ENCODE data around the gene ATP2B2.

The ATP2B2 gene

DNA sequence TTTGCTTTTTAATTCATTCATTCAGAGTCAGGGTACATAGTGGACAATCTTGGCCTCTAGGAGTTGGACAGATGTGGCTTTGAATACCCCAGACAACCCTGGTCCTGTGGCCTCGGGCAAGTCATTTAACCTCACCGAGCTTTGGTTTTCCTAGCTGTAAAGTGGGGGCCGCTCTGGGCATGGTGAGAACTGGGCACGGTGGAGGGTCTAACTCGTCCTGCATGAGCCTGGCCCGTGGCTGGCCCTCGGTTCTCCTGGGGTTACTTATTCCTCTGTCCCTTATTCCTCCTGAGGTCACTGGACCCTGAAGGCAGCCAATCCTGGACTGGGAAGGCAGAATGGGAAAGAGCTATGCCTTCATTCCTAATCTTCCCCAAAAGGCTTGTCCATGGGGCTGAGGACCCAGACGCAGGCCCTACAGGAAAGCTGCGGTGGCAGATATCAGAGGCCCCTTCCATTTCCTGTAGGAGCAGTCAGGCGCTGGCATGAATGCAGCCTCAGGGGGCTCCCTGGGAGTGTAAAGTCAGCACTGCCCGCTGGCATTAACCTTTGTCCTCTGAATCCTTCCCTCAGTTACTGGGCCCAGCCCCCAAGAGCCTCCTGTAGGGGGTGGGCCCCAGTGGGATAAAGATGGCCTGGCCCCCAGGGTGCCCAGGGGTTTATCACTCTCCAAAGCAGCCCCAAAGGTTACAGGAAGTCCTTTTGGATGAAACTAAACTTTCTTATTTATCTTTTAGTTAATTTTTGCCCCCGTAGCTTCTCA, 166.6 kb downstream of the ATP2B2 start:
- DNase-seq: no peak

DNA sequence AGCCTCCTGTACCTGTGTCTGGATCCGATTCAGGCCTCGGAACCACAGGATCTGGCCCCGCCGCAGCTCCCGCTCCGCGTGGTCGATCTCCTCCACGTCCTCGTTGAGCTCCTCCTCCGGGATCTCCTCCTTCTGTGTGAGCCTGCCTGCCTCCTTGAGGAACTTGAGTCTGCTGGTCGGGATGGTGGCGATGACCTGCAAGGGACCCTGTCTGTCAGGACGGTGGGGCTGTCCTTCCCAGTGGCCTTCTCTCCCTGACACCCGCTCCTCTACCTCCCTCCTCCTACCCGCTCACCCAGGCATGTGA, 167.3 kb downstream of the ATP2B2 start:
- no peak for DNase-seq

DNA sequence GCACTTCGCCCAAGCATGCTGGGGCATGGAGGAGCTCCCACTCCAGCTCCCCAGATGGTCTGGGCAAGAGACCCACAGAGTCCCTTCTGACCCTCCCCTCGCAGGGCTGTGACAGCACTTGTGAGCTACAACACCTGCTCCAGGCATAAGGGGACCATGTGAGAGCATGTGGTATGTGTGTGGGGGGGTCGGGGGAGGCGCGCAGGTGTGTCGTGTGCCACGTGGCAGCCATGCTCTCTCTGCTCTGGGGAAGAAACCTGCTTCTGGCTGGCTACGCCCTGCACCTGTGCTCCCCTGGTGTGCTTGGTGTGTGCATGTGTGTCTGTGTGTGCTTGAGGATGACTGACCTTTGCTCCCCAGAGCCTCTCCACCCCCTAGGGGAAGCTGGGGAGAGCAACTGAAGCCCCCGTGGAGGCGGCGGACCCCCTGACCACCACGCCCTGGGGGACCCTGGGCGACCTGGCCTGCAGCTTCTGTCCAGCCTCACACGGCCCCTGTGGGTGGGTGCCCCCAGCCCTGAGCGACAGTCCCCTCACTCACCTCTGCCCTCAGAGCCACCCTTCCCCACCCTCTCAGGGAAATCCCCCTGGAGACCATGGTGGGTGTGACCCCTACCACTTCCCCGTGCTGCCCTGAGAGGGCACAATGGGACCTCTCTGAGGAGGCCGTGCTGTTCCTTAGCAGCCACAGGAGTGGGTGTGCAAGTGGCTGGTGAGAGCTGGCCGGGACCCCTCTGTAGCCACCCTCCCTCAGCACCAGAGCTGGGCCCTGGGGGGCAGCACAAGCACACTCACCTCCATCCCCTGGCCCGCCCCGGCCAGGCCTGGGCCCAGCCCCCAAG, 167.8 kb downstream of the ATP2B2 start:
- no peak for DNase-seq

DNA sequence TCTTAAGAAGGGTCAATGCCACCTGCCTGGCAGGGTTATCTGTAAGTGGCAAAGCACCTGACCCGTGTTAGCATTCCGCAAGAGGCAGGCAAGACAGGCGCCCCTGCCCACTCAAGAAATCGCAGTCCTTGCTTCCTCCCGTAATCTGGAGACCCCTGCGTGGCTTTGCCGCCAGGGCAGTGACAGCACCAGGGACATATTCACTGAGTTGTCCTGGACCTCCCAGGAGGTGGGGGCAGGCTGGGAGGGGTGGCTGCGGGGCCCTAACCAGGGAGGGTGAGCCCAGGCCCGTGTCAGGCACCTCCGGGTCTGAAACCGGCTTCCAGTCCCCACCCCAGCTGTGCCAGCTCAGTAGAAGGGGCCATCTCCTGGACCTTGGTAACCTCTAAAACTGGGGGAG, 168.6 kb downstream of the ATP2B2 start:
- DNase-seq: no peak

DNA sequence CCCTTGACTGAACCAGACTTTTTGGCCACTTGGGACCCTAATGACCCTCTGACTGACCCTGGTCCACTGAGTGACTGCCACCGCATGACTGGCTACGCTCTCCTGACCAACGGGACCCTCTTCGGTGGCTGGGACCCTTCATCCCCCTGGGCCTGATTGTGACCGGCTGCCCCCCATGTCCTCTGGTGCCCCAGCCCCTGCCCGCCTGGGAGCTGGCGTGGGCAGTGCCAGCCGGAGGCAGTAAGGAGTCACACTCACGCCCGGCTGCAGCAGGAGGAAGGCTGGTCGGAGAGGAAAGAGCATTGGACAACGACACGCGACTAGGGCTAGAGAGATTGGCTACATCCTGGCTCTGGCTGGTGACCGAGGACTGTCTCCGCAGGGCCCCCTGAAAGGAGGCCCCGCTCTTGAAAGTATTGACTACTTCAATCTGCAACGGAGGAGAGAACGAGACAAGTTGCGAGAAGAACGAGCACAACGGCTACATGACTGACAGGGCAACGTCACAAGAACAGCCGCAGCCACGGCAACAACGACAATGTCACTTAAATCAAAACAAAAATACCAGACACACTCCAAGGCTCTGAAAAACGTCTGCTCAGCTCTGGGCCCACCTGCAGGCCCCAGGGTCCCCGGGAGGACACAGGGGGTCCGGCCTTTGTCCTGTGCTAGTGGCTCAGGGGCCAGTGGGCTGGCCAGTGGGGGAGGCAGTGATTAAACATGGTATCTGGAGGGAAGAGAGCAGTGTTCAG, 169.3 kb downstream of the ATP2B2 start:
- DNase-seq: no peak

DNA sequence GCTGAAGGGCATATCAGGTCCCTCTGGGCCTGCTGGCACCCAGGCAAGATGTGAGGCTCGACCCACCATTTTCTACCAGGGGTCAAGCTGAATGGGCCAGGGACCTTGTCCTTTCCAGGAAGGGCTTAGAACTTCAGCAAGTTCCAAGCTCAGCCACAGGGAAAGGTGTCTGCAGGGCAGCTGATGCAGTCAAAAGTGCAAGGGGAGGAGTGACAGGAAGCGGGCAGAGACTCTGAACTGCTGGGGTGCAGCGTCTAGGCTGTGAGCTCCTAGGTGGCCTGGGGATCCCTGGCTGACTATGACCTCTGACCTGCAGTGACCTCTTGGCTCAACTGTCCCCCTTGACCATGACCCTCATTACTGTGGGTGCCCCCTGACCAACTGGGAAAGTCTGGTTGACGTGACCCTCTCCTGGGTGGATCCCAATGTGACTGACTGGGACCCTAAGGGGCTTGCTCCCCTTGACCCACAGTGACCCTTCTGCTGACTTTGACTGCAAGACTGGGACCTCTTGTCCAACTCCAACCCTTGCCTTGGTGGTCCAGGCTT, 170.1 kb downstream of the ATP2B2 start:
- no peak for DNase-seq

DNA sequence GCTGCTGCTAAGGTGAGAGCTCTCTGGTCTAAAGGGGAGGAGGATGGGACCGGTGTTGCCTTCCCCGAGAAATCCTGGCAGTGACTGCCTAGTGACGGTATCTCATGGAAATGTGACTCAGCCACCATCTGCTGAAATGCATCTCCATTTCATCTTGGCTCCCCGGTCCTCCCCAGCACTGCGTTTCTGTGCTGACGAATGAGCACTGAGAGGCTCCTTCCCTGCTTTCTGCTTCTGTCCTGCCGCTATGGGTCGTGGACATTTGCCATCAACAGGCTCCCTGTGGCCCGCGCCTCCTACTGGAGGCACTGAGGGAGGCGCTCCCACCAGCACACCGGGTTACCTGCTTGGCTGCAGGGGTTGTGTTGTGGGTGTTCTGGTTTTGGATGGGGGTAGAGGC, 170.9 kb downstream of the ATP2B2 start:
- no peak for DNase-seq

DNA sequence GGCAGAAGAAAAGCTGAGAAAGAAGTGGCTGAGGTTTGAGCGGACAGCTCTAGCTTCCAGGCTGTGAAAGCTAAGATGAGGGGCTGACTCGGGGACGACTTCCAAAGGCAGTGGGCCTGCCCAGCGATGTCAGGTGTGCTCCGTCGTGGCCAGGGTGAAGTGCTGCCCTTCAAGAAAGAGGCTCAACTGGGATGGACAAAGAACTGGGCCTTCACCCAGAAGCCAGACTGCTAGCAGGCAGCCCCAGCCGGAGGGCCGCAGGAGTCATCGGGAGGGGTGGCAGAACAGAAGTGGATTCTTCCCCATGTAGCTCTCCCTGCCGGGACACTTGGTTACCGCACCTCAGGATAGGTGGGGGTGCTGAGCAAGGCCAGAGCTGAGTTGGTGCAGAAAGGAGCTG, 171.3 kb downstream of the ATP2B2 start:
- DNase-seq: no peak

DNA sequence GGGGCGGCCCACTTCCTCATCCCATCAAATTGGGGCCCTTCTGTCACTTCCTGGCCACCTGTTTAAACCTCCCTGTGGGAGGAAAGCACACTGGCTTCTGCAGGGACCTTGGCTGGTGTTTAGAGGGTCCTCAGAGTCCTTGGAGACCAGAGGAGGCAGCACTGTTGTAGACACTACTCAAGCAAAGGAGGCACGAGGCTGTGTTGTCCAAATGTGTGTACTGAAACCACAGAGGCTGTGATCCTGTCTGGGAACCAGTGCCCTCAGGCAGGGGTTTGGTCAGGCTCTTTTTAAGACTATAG, 172.1 kb downstream of the ATP2B2 start:
- no peak for DNase-seq

DNA sequence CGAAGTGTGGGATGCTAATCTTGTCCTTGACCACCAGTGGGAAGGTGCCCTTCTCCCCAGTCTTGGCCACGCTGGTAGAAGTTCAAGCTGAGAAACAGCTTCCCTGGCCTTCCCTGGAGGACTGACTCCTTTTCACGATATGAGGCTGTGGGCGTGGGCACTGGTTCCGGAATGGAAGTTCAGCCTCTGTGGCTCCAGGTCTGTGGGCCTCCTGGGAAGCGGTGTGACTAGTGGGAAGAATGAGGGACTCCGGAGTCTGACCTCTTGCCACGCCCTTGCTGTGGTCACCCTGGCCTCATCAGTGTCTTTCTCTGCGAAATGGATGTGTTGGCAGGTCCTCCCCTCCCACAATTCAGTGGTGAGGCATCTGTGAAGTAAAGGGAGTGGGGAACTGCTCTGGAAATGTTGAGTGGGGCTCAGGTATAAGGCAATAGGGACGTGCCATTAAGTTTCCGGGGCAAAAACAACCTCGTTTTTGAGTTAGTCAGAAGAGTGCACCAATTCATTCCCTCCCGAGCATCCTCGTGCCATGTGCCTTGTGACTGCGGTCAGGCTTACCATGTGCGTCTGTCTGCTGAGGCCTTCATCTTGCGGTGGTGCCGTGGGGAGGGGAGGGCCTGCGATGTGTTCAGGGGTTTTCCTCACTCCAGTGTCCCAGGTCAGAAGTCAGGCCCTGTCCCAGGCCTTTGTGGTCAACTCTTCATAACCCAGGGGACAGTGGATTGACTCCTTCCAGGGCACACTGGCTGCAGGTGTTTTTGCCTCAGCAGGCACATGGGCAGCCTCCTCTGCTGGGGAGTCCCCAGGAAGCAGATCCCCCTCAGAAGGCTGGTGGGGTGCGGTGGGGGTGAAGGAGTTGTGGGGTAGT, 172.7 kb downstream of the ATP2B2 start:
- DNase-seq: no peak

DNA sequence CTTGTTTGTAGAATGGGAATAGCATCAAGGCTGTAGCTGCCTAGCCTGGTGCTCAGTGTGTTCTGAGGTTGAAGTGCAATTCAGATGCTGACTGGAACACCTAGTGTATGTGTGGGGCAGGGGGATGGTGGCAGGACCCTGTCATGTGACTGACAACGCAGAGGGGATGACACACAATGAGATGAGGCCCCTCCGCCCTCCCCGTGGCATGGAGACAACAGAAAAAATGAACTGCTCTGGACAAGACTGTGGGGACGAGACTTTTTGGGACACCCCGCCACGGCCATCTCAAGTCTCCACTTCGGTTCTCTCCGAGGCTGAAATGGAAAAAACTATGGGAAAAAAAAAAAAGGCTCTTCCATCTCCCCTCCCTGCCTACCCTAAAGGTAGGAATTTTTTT, 174.1 kb downstream of the ATP2B2 start:
- DNase-seq: no peak

DNA sequence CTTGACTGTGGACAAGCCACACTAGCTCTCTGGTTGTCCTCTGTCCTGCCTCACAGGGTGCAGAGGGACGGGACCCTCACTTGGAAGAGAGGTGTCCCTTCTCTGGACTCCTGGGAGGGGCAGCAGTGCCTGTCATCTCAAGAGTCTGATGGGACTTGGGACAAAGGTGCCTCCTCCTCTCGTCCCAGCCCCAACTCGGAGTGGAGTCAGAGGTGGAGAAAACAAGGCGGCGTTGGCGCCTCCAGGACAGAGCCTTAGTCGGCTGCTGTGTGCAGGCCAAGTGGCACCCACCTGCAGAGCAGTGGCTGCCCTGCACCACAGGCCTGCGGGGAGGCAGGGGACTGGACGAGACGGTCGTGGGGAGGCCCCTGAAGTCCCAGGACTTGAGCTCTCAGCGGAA, 175.1 kb downstream of the ATP2B2 start:
- no peak for DNase-seq

DNA sequence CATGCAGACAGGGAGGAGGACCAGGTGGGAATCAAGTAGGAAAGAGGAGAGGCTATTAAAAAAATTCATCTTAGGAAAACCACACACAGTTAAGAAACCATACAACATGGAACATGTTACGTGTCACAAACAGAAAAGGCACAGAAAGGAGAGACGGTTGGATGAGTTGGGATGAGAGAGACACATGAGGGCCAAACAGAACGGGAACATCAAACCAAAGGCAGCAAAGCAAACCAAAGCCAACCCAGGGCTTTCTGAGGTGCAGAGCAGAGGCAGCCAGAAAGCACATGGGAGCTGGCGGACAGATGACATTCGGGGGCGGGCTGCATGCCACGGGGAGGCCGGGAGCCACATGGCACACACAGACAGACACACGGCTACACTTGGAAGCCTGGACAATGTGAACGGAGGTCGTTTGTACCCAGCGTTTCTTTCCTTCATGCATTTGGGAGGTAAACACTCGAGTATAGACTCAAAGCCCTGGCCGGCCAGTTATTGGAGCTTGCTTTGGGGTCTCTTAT, 175.8 kb downstream of the ATP2B2 start:
- no peak for DNase-seq

DNA sequence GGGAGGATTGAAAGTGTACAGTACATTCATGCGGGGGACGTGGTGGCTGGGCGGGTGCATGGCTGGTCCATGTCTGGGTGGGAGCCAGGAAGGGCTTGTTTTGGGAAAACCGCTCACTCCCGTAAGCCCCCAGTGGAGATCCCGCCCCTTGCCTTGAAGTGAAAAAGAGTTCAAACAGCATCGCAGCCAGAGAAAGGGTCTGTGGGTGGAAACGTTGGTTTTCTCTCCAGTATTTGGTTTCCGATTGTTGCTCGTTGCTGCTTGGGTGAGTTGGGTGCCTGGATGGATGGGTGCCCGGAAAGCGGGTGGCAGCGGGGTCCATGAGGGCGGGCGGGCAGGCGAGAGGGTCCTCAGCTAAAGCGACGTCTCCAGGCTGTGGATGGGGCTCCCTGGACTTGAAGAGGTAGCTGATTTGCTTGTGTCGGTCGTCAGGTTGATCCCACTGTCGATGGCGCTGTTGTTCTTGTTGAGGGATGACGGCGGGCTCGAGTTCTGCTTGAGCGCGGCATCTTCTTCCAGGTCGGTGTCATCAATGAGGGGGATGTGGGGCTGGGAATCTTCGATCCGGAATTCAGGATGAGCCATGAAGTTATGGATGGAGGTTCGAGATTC, 176.8 kb downstream of the ATP2B2 start:
- no peak for DNase-seq

DNA sequence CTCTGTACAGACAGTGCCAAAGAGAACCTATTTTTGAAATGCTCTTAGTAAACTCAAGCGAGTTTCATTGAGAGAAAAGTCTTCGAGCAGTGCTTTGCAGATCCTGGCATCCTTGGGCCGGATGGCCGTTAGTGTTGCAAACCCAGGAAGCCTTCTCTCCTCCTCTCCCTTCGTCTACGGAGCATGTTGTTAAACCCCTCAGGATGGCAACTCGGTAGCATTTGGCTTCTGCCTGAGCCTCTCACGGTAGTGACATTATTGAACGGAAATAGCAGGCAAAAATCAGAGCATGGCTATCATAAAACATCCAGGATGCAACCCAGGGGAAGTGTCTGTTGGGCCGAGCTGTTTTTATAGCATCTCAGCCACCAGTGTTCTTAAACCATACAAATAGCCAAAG, 177.8 kb downstream of the ATP2B2 start:
- no peak for DNase-seq

DNA sequence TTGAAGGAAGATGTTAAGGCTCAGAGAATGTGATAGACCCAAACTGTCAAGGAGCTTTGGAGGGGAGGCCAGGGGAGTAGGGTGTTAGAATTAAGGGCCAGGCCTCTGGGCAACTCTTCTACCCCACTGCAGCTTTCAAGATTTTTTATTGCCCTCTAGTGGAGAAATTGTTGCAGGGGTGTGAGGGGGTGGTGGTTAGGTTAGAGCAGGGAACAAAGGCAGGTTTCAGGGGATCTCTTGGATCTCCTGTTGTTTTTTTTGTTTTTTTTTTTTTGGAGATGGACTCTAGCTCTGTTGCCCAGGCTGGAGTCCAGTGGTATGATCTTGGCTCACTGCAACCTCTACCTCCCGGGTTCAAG, 183.1 kb downstream of the ATP2B2 start:
- DNase-seq: no peak

DNA sequence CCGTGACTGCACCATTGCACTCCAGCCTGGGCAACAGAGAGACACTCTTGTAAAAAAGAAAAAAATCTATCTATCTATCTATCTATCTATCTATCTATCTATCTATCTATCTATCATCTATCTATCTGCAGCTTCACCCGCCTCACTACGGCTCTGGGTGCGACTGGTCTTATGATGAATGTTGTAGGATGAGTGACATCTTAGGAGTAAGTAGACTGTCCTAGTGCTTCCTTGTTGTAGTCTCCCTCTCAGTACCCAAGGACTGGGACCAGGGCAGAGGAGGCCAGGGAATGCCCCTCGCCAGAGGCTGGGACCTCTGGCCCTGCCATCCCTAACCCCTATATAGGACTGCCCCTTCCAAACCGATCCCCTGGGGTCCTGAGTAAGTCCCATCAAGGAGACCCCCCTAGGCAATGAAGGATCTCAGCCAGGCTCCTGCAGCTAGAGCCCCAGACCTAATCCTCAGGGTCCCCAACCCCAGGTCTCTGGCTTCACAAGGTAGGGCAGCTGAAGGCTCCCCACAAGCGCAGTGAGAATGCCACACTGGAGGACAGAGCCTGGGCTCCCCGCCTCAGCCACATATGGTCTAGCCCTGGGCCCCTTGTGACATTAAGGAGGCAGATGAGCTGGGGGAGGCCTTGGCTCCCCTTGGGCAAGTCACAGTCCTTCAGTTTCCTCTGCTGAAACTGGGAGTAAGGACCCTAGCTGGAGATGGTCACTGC, 183.6 kb downstream of the ATP2B2 start:
- DNase-seq: no peak

DNA sequence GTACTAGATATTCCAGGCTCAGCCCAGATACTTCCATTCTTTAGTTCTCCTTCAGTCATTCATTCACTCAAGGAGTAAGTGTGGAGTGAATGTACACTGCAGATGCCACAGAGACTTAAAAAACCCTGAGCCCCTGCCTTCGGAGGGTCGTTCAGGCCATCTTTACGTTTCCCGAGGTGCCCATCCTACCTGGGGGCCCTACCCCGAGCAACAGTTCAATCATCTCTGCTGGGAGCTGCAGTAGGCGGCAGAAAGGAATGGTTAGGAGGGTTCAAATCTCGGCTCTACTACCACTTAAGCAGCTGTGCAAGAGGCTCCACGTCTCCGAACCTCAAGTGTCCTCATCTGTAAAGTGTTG, 185.1 kb downstream of the ATP2B2 start:
- no peak for DNase-seq

DNA sequence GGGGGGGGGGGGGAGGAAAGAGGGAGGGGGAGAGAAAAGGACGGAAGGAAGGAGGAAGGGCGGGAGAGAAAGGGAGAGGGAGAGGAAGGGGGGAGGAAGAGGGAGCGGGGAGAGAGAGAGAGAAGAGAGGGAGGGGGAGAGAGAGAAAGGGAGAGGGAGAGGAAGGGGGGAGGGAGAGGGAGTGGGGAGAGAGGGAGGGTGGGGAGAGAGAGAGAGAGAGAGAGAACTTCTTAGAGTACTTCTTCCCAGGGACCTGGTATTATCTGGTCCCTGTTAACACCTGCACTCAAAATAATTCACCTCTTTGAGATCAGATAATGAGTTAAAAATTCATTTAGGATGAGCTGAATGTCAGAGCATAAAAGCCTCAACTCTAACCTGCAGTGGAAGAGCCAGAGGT, 185.6 kb downstream of the ATP2B2 start:
- DNase-seq: no peak

DNA sequence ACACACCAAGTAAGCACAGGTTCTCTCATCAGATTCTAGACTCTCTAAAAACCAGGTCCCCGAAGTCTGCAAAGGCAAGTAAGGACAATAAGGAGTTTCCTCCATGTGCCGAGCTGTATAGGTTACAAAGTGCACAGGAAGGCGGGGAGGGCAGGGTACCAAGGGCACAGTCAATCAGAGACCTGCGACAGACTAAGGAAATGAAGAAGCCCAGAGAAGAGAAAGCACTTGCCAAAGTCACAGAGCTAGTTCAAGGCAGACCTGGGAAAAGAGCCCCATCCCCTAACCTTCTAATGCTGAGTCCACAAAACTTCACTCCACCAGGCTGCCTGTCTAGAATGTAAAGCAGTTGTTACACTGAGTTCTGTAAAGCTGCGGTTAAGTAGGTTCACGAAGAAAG, 186.1 kb downstream of the ATP2B2 start:
- no peak for DNase-seq

DNA sequence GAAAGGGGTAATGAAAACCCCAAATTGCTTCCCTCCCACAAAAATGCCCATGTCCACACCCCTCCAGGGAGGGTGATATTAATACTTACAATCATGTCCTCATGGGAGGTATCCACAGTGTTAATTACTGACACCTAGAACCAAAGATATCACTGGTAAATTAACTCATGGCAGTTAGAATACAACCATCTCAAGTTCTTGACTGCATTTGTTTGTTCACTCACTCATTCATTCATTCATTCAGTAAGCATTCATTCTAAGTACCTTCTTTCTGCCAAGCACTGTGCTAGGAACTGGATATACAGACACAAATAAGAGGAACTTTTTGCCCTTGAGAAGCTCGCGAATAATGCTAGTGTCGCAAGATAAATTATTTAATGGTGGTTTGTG, 187.4 kb downstream of the ATP2B2 start:
- no peak for DNase-seq
